Gastroesophageal sphincter (tissue), 4 donors: Measurements from ENCODE around the gene IGFBP7. TPM values are rescaled to one million over a fixed set of nuclear protein-coding genes. Genes with fewer than 3 reads are reported as not detected.

Experiments
- ATAC-seq: fragments of 150-250 bp; one replicate; pipeline ENCODE4 v1.9.1; 2016; ENCODE audit warnings: mild to moderate bottlenecking, moderate library complexity
- H3K27ac ChIP-seq, 4 donors: fragments of 200-600 bp; sonication (generic) in 3 of 4; 1 replicate in 3 of 4; 2 replicates in 1 of 4; pipeline ENCODE4 v1.5.1; 2016 to 2019
- H3K27me3 ChIP-seq: fragments of 200-600 bp; sonication (generic); one replicate; pipeline ENCODE4 v1.5.1; 2019
- H3K36me3 ChIP-seq, 2 donors: fragments of 200-600 bp; sonication (generic); one replicate each; pipeline ENCODE4 v1.5.1; 2019; ENCODE audit warnings: control low read depth in 1 of 2
- H3K4me1 ChIP-seq, 3 donors: fragments of 200-600 bp; sonication (generic); 1 replicate in 2 of 3; 2 replicates in 1 of 3; pipeline ENCODE4 v1.5.1; 2016 to 2019; ENCODE audit warnings: control low read depth in 2 of 3
- H3K4me3 ChIP-seq, 2 donors: fragments of 200-600 bp; sonication (generic); one replicate each; pipeline ENCODE4 v1.5.1; 2019; ENCODE audit warnings: mild to moderate bottlenecking in 1 of 2, moderate library complexity in 1 of 2
- H3K9me3 ChIP-seq, 3 donors: fragments of 200-600 bp; sonication (generic); one replicate each; pipeline ENCODE4 v1.5.1; 2017 to 2019; ENCODE audit warnings: control low read depth in 2 of 3
- CTCF ChIP-seq, 4 experiments: fragments of 200-600 bp in 2 of 4; fragments of 450-650 bp in 2 of 4; sonication (generic) in 1 of 4; IDR thresholded peaks; one replicate each; pipeline ENCODE4 v1.5.1; 2017 to 2019; ENCODE audit warnings: antibody characterized with exemption in 4 of 4, mild to moderate bottlenecking in 2 of 4, moderate library complexity in 2 of 4
- EP300 ChIP-seq: sonication (generic); formaldehyde crosslinking; IDR thresholded peaks from one replicate; pipeline ENCODE4 v1.6.1; 2017; ENCODE audit warnings: antibody characterized with exemption, mild to moderate bottlenecking
- POLR2A ChIP-seq, 2 donors: fragments of 450-650 bp; IDR thresholded peaks; one replicate each; pipeline ENCODE4 v1.6.1; 2017; ENCODE audit warnings: antibody characterized with exemption in 2 of 2, mild to moderate bottlenecking in 2 of 2, moderate library complexity in 1 of 2
- POLR2AphosphoS5 ChIP-seq: sonication (generic); formaldehyde crosslinking; IDR thresholded peaks from one replicate; pipeline ENCODE4 v1.6.1; 2017; ENCODE audit warnings: antibody characterized with exemption
- WGBS, 2 donors: methylation state at CpG; one replicate each; pipeline ENCODE4 v1.1.5; 2018; ENCODE audit warnings: low coverage in 1 of 2; 5-methylcytosine and 5-hydroxymethylcytosine counted together
- total RNA-seq, 4 donors: library from RNA; depleted of rRNA; stranded (reverse); fragments of >200 nt; gene quantifications; one replicate each; pipeline ENCODE4 v1.1.0, GENCODE V29; 2016

Gene IGFBP7
- total RNA-seq, 4 donors from 2014 or later: 478 to 876 (median 798) TPM

GRCh38 chr4:57151481-57151880 is 41.3 kb upstream of the IGFBP7 start:
- Histone ChIP-seq H3K27me3 (no peaks in the 10 kb centered on the region), H3K36me3 (no peaks in the 10 kb centered on the region), H3K27ac (no peak overlapping the region), H3K4me1 (no peaks in the 10 kb centered on the region), H3K4me3 (no peak overlapping the region), H3K9me3 (peaks cover 0 to 5% (median 0%) of the 10 kb centered on the region in 3 donors)
- TF ChIP-seq POLR2AphosphoS5 (no peak), CTCF (IDR thresholded peaks at IDR 0.05) (no peak), POLR2A (IDR thresholded peaks at IDR 0.05) (no peak), EP300 (no peak)
- ATAC-seq: no peak
- 82 to 91% methylated on average over 4 to 5 of the region's 8 CpGs for WGBS, 2 donors

DNA sequence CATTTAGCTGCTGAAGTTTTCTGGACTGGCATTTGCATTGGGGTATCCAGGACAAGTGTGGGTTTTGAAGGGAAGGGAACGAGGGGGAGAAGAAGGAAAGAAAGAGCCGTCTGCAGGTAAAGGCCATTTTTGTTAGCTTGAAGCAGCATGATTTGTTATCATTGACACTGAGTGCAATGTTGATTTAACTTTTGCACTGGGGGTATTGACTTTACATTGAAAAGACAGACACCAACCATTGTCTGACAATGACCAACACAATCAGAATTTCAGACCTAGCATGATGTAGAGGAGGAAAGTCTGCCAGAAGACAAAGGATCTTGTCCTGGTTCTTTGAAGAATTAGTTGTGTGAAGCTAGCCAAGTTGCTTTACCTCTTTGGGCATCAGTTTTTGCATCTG is 39.6 kb upstream of the IGFBP7 start:
- TF ChIP-seq POLR2AphosphoS5 (no peak), EP300 (no peak), CTCF (IDR thresholded peaks at IDR 0.05) (no peak), POLR2A (IDR thresholded peaks at IDR 0.05) (no peak)
- WGBS, 2 donors: 57 to 78% methylated on average over 2 of the region's 2 CpGs
- Histone ChIP-seq H3K27me3 (no peaks in the 10 kb centered on the region), H3K36me3 (no peaks in the 10 kb centered on the region), H3K4me1 (no peaks in the 10 kb centered on the region), H3K4me3 (no peak overlapping the region), H3K9me3 (no peaks in the 10 kb centered on the region), H3K27ac (no peak overlapping the region)
- no peak for ATAC-seq

- TF ChIP-seq POLR2AphosphoS5: no peak
- no peak for TF ChIP-seq EP300
- no peak for TF ChIP-seq CTCF (IDR thresholded peaks at IDR 0.05)
- no peak for TF ChIP-seq POLR2A (IDR thresholded peaks at IDR 0.05)
- WGBS, 2 donors: 75 to 89% methylated on average over 1 of the region's 1 CpG
- Histone ChIP-seq H3K27me3 (no peaks in the 10 kb centered on the region), H3K4me3 (no peak overlapping the region), H3K9me3 (no peaks in the 10 kb centered on the region), H3K36me3 (no peaks in the 10 kb centered on the region), H3K27ac (no peak overlapping the region), H3K4me1 (no peaks in the 10 kb centered on the region)
- no peak for ATAC-seq
These were observed 38.8 kb upstream of the IGFBP7 start for GRCh38 chr4:57148831-57149505.

DNA sequence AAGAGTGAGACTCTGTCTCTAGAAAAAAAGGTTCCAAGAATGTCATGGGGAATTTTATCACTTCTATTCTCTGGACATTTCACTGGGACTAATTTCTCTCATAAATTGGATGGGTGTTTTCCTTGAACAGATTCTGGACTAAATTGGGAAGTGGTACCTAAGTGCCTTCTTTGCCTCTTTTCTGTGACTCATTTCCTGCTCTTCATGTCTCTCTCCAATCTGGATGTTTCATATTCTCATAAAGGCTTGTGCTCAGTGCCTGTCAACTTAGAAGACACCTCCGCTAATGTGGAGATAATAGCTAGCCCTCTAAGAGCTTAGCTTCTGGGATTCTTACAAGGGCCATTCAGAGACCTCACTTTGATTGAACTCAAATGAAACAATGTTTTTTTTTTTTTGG is 38.0 kb upstream of the IGFBP7 start:
- 100% methylated on average over 1 of the region's 1 CpG for WGBS, 2 donors
- H3K4me3 ChIP-seq: no peak overlapping the region

More for the DNA sequence above, 38.0 kb upstream of the IGFBP7 start:
- TF ChIP-seq POLR2AphosphoS5: no peak
- no peak for TF ChIP-seq CTCF (IDR thresholded peaks at IDR 0.05)
- no peak for TF ChIP-seq POLR2A (IDR thresholded peaks at IDR 0.05)
- TF ChIP-seq EP300: no peak
- Histone ChIP-seq H3K9me3 (no peaks in the 10 kb centered on the region), H3K27ac (no peak overlapping the region), H3K36me3 (no peaks in the 10 kb centered on the region), H3K4me1 (no peaks in the 10 kb centered on the region), H3K27me3 (no peaks in the 10 kb centered on the region)
- no peak for ATAC-seq
